Stomach smooth muscle (tissue), 2 donors: Measurements from ENCODE around the gene YIPF2.

ENCODE experiments used
- H3K27ac ChIP-seq: one replicate; pipeline ENCODE4 v1.7.0; 2013; ENCODE audit warnings: mild to moderate bottlenecking, low read length, inconsistent platforms
- H3K27me3 ChIP-seq, 2 donors: one replicate each; pipeline ENCODE4 v1.7.0; 2013; ENCODE audit warnings: low read length in 2 of 2; ENCODE audit not compliant: insufficient read depth in 2 of 2, control insufficient read depth in 1 of 2
- H3K36me3 ChIP-seq, 2 donors: one replicate each; pipeline ENCODE4 v1.7.0; 2013; ENCODE audit warnings: low read length in 2 of 2; ENCODE audit not compliant: control insufficient read depth in 2 of 2, insufficient read depth in 2 of 2
- H3K4me1 ChIP-seq: one replicate; pipeline ENCODE4 v1.7.0; 2013; ENCODE audit warnings: low read length; ENCODE audit not compliant: control insufficient read depth, insufficient read depth
- H3K4me3 ChIP-seq, 2 donors: one replicate each; pipeline ENCODE4 v1.7.0; 2013; ENCODE audit warnings: low read length in 2 of 2
- H3K9ac ChIP-seq, 2 donors: one replicate each; pipeline ENCODE4 v1.7.0; 2013; ENCODE audit warnings: low read length in 2 of 2, mild to moderate bottlenecking in 1 of 2
- H3K9me3 ChIP-seq, 2 donors: one replicate each; pipeline ENCODE4 v1.7.0; 2013; ENCODE audit warnings: low read length in 2 of 2; ENCODE audit not compliant: control insufficient read depth in 2 of 2
- donor health status: healthy.
- donor health status: Pancreatic carcinoma.

Gene YIPF2

GRCh38 chr19:10935371-10936059 is 7.1 kb upstream of the YIPF2 start:
- no peaks in the 10 kb centered on the region for H3K27me3 ChIP-seq
- H3K9ac ChIP-seq = no peak overlapping the region
- peaks cover 3% of the 10 kb centered on the region for H3K4me1 ChIP-seq
- no peak overlapping the region for H3K4me3 ChIP-seq
- no peaks in the 10 kb centered on the region for H3K9me3 ChIP-seq
- peaks cover 0 to 2% of the 10 kb centered on the region in 2 donors for H3K36me3 ChIP-seq
- H3K27ac ChIP-seq = no peak overlapping the region

- Histone ChIP-seq H3K36me3 (peaks cover 0 to 7% of the 10 kb centered on the region in 2 donors), H3K9ac (peak overlapping the region; percentile 72), H3K4me1 (peaks cover 20% of the 10 kb centered on the region), H3K27me3 (no peaks in the 10 kb centered on the region), H3K27ac (peak overlapping the region; percentile 62), H3K9me3 (no peaks in the 10 kb centered on the region), H3K4me3 (peak overlapping the region; percentile 68 to 87)
Measured at GRCh38 chr19:10929402-10929794, 959 bp upstream of the YIPF2 start.

GRCh38 chr19:10927730-10928562 is 493 bp downstream of the YIPF2 start:
- H3K36me3 ChIP-seq = peaks cover 0 to 20% of the 10 kb centered on the region in 2 donors
- peak overlapping the region; percentile 68 to 87 for H3K4me3 ChIP-seq
- peaks cover 20% of the 10 kb centered on the region for H3K4me1 ChIP-seq
- H3K27me3 ChIP-seq = no peaks in the 10 kb centered on the region
- H3K27ac ChIP-seq = peak overlapping the region; percentile 62
- peak overlapping the region; percentile 72 to 73 for H3K9ac ChIP-seq
- H3K9me3 ChIP-seq = no peaks in the 10 kb centered on the region

- peaks cover 16% of the 10 kb centered on the region for H3K4me1 ChIP-seq
- H3K36me3 ChIP-seq = peaks cover 3 to 32% of the 10 kb centered on the region in 2 donors
- no peak overlapping the region for H3K27ac ChIP-seq
Measured at GRCh38 chr19:10924597-10924996, 3.8 kb downstream of the YIPF2 start.

GRCh38 chr19:10923260-10924112 is 5.0 kb downstream of the YIPF2 start:
- no peak overlapping the region for H3K27ac ChIP-seq
- no peaks in the 10 kb centered on the region for H3K9me3 ChIP-seq
- H3K36me3 ChIP-seq = peaks cover 14 to 40% of the 10 kb centered on the region in 2 donors
- peaks cover 11% of the 10 kb centered on the region for H3K4me1 ChIP-seq
- H3K4me3 ChIP-seq = no peak overlapping the region
- no peak overlapping the region for H3K9ac ChIP-seq
- H3K27me3 ChIP-seq = no peaks in the 10 kb centered on the region

More at GRCh38 chr19:10924597-10924996, 3.8 kb downstream of the YIPF2 start:
- Histone ChIP-seq H3K27me3 (no peaks in the 10 kb centered on the region), H3K9ac (no peak overlapping the region), H3K9me3 (no peaks in the 10 kb centered on the region), H3K4me3 (no peak overlapping the region)

GRCh38 chr19:10922638-10923014 is 5.8 kb downstream of the YIPF2 start:
- no peaks in the 10 kb centered on the region for H3K27me3 ChIP-seq
- H3K9ac ChIP-seq = no peak overlapping the region
- H3K4me3 ChIP-seq = no peak overlapping the region
- no peaks in the 10 kb centered on the region for H3K9me3 ChIP-seq
- H3K27ac ChIP-seq = no peak overlapping the region
- H3K36me3 ChIP-seq = peaks cover 16 to 41% of the 10 kb centered on the region in 2 donors
- H3K4me1 ChIP-seq = peaks cover 5% of the 10 kb centered on the region

- Histone ChIP-seq H3K4me1 (no peaks in the 10 kb centered on the region), H3K4me3 (no peak overlapping the region), H3K27me3 (no peaks in the 10 kb centered on the region), H3K9ac (no peak overlapping the region), H3K36me3 (peaks cover 16 to 41% of the 10 kb centered on the region in 2 donors), H3K27ac (no peak overlapping the region), H3K9me3 (no peaks in the 10 kb centered on the region)
Measured at GRCh38 chr19:10921910-10922637, 6.4 kb downstream of the YIPF2 start.

- peaks cover 20 to 43% of the 10 kb centered on the region in 2 donors for H3K36me3 ChIP-seq
- H3K4me3 ChIP-seq = no peak overlapping the region
- no peaks in the 10 kb centered on the region for H3K9me3 ChIP-seq
- no peak overlapping the region for H3K27ac ChIP-seq
- H3K4me1 ChIP-seq = no peaks in the 10 kb centered on the region
- no peak overlapping the region for H3K9ac ChIP-seq
- H3K27me3 ChIP-seq = no peaks in the 10 kb centered on the region
Measured at GRCh38 chr19:10921199-10921909, 7.1 kb downstream of the YIPF2 start.

GRCh38 chr19:10920781-10921180 is 7.7 kb downstream of the YIPF2 start:
- peaks cover 22 to 45% of the 10 kb centered on the region in 2 donors for H3K36me3 ChIP-seq

More at GRCh38 chr19:10920781-10921180, 7.7 kb downstream of the YIPF2 start:
- no peak overlapping the region for H3K27ac ChIP-seq
- H3K4me1 ChIP-seq = no peaks in the 10 kb centered on the region
- H3K27me3 ChIP-seq = no peaks in the 10 kb centered on the region
- no peaks in the 10 kb centered on the region for H3K9me3 ChIP-seq
- H3K4me3 ChIP-seq = no peak overlapping the region
- no peak overlapping the region for H3K9ac ChIP-seq
